GM04504 (cell line): ENCODE results near the gene KYNU.
A peak's percentile ranks its signal among the peaks of the same experiment; 100 is the strongest.

Source experiments
- DNase-seq: peaks from one replicate; pipeline ENCODE4 v3.0.0-alpha.2; 2012; ENCODE audit warnings: low read depth

Gene KYNU

DNA sequence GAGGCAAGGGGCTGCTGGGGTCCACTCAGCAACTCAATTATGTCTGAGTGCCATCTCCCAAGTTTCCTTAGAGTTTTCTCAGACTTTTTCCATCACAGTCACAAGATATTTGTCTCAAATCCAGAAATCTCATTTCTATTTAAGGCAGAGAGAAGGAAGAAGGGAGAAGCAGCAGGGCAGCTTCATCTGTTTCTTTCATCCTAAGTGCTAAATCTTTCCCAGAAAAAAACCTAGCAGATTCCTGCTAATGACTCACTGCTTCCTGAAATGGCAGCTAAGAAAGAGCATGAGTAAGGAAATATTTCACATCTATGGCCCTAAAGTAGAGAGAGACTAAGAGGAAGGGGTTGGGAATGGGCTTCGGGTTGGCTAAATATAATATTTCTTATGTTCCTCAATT is 88.0 kb downstream of the KYNU start:
- DNase-seq: no peak

- DNase-seq: no peak
Measured at GRCh38 chr2:142966284-142966683, 88.8 kb downstream of the KYNU start.

DNA sequence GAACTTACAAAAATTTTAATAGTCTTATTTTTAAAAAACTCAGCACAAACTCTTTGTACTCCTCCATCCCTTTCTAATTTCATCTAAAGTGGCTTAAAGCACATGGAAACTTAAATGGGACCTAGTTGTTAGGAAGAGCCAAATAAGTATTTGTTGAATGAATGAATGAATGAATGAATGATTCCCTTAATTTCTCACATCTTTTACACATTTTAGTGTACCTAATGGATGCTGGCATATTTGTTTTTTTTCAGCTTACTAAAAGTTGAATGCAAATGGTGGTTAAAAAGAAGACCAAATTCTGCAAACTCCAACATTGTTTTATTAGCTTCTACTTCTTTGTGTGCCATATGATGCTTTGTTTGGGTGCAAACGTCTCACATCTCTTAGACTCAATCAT is 89.6 kb downstream of the KYNU start:
- DNase-seq: no peak

GRCh38 chr2:142973160-142973821 is 95.8 kb downstream of the KYNU start:
- DNase-seq: no peak

DNA sequence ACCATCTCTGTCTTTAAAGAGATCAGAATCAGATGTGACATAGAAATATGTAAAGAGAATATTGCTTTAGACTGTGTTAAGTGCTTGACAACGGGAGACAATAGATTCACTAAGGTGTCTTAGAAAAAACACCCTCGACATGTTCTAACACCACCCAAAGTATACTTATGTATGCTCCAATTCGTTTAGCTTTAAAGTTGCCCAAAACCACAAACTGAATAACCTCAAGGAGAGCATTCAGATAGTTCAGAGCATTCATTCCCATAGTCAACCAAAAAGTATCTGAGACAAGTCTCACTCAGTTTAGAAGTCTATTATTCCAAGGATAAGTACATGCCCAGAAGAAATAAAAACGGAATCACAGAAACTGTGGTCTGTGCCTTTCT is 96.4 kb downstream of the KYNU start:
- no peak for DNase-seq

DNA sequence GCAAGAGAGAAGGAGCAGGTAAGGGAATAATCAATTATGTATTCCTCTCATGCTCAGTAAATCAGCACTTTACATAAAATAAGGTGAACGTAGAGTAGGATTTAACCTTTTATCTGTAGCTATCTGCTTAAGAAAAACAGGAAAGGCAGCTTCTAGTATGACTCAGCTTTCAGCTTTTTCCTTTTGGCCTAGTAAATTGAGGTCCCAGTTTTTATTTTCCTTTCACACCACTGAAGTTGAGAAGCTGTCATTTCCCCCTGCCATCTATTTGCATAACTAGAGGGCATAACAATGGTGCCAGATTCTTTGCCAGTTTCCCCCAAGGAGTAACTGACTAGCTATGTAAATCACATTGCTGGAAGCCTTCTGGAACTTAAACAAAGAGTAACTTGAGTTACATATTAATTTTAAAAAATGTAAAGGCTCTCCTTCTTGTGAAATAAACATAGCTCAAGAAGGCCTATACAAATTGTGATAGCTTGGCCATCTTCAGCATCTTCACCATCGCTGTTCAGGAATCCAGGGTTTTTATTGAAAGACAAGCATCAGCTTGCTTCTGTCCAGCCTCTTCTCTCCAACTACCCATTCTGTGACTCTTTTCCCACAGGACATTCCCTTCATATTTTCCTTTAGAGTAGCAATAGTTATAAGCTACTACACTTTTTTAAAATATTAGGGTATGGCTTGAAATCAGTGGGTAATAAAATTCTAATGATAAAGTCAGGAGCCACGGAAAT is 97.0 kb downstream of the KYNU start:
- DNase-seq: no peak

GRCh38 chr2:142975239-142975638 is 97.8 kb downstream of the KYNU start:
- DNase-seq: no peak

DNA sequence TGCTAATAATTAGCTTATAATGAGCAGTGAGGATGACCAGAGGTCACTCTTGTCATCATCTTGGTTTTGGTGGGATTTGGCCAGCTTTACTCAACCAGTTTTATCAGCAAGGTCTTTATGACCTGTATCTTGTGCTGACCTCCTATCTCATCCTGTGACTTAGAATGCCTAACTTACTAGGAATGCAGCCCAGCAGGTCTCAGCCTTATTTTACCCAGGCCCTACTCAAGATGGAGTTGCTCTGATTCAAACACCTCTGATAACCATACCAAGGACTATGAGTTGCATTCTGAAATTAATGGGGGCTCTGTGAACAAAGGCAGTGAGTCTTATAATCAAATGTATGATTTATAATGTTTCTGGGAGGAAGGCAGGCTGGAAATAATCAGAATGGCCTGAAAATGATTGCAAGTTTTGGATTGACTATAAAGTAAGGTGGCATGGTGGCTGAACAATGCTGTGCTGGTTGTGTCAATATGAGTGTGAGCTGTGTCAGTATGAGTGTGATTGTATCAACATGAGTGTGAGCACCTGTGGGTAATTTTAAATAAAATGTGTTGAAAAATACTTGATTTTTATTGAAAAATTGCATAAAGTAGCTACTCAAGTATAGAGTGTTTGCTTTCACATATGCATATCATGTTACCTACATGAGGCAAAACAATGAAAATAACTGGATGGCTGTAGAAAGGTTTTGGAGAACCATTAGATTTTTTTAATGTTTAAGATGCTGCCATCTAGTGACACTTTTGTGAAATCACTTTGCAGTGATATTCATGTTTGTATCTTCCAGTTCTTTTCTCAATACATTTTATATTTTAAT is 103.0 kb downstream of the KYNU start:
- DNase-seq: peak; percentile 9

DNA sequence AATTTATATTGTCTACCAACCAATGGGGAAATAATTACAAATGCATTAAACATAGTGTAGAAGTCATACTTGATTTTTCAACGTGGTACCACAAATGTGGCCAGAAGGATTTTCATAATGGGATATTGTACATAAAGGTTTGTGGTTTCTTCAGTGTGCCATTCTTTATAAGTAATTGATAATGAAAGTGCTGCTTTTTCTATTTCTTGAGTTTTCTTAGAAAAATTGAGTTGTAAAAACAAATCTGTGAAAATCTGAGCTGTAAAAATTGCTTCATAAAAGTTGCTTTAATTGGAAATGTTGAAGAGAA is 103.6 kb downstream of the KYNU start:
- DNase-seq: no peak

DNA sequence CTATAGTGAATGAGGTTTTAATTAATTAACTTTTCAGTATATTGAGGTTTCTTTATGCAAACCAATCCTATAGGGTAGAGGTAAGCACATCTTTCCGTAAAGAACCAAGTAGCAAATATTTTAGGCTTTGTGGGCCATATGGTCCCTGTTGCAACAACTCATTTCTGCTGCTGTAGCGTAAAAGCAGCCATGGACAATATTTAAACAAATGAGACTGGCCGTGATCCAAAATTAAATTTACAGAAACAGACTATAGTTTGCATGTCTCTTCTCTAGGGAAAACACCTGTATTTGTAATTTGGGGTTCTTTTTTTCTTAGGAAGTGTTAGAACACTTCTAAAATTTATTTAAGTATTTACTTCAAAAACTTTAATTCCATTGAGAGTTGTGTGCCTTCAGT is 104.3 kb downstream of the KYNU start:
- DNase-seq: no peak

GRCh38 chr2:142983174-142983573 is 105.7 kb downstream of the KYNU start:
- DNase-seq: no peak

- DNase-seq: no peak
Measured at GRCh38 chr2:142984657-142985056, 107.2 kb downstream of the KYNU start.

- no peak for DNase-seq
Measured at GRCh38 chr2:142987044-142987443, 109.6 kb downstream of the KYNU start.

DNA sequence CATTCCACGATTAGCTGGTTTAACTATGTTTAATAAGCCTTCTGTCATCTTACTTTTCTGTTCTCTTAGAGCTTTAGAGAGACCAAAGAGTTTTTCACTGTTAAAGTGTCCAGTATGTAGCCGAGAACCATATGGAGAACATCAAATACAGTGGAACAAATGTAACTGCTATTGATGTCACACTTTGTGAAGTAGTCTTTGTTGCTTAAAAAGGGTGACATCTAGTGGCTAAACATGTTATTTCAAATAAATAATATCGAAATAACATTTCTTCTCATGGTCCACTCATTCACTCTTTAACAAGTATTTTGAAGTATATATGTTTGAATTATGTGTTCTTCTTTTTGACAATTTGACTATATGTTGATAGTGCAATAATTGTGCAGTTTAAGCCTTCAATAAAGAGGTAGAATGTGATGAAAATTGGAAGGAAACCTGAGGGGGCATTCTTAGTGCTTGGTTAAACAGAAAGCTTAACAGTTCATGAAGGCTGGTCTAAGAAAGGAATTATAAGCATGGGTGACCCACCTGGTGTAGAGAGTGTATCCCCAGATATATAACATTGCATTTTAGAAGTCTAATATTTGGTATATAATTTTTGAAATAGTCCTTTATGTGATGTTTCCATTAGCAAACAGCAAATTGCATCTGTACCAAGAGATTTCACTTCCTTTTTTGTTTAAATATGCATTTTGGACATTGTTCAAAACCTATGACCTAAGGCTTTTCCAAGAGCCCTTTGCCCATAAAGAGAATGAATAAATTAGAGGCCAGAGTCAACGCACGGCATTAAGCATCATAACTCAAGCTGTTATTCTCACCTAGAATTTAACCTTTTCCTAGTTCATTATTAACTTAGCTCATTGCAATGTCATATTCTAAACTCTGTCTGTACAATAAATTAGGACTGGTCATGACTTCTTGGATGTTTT is 112.1 kb downstream of the KYNU start:
- peak; percentile 9 for DNase-seq

DNA sequence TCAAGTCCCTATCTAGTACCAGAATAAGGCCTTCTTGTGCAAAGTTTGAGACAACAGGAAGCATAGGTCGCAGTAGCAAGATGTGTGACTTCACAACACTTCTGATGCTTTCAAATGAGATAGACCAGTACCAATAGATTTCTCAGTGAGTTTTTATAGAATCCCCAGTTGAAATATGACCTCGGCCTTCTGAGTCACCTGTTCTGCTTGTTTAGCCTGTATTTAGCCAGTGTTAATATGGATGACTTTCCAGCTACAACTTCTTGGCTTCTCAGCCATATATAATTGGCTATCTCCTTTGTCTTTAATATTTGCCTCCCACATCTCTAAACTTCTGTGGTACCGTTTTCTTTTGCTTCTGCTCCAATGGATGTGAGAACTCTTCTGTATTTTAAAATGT is 113.8 kb downstream of the KYNU start:
- DNase-seq: no peak

DNA sequence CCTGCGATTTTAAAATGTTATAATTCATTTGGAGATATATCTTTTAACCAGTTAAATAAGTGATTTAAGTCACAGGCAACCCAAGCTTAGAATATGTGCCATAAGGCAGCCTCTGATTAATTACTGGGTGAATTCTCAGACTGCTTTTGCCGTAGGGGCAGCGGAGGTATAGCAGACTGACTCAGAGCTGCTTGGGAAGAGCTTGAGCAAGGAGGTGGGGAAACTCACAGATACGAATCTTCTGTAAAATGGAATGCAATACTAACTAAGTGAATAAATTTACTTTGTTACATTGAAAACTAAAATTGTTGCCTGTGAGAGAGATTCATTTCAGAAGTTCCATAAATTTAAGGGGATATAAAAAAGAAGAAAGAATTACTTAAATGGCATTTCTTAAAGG is 115.4 kb downstream of the KYNU start:
- no peak for DNase-seq

DNA sequence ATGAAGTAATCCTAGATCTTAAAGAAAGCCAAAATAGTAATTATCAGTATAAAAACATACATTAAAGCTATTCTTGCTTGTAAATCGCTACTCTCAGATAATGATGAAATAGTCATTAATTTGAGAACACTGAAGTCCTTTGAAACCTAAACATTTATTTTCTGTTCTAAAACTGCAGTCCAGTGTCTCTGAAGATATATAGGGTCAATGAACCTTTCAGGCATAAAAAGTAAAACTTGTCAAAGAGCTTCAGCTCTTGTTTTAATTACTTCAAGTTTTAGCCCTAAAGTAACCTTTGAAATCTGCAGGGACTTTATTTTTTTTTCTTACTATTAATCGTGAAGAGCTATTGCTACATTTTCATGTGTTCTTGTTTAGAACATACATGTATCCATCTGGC is 116.3 kb downstream of the KYNU start:
- no peak for DNase-seq

- DNase-seq: no peak
Measured at GRCh38 chr2:142994665-142995064, 117.2 kb downstream of the KYNU start.

- no peak for DNase-seq
Measured at GRCh38 chr2:142997231-142997630, 119.8 kb downstream of the KYNU start.

DNA sequence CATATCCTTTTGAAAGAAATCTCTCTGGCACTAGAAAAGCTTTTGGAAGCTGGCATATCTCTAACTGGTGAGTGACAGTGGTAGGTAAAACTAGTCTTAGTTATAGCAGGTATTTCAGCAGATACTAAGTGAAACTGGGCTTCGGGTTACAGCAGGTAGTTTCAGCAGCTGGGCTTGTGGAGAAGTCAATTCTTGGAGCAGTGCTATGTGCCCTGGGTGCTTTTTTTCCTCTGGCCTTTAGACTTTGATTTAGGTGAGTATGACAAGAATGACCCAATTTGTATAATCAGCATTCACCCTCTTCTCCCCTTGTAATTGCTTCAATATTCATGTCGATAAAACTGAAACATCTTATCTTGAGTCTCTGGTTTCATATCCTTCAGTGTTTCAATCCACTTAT is 123.1 kb downstream of the KYNU start:
- no peak for DNase-seq

GRCh38 chr2:143001501-143001900 is 124.0 kb downstream of the KYNU start:
- DNase-seq: no peak

GRCh38 chr2:143015656-143016055 is 138.2 kb downstream of the KYNU start:
- DNase-seq: no peak
